ENCODE data around the gene ACVR1B. TPM values are rescaled to one million over a fixed set of nuclear protein-coding genes. Genes with fewer than 3 reads are reported as not detected.

ACVR1B gene
- total RNA-seq, 1 donor from 2014 or later, result 40.6 TPM

DNA sequence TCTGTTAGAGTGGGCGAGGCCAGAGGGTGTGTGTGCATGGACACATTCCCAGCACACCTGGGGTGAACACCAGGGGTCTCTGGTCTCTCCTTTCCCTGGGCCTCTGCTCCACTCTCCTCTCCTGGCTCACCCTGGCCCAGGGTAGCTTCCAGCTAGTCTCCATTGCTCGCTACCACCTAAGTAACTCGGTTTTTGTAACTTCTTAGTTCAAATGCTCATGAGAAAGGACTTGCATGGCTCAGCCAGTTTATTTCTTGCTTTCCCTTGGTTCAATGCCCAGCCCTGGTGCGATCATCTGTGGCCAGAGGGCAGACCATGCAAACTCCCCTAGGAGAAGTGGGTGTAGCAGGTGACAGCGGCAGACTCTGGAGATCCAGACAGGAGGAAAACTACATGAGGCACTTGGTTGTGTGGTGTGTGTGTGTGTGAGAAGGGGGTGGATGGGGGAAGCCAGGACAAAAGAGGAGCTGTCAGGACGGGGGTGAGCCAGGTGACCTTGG, 8.9 kb upstream of the ACVR1B start:
- DNase-seq (ENCODE audit: low spot score), result no peak

DNA sequence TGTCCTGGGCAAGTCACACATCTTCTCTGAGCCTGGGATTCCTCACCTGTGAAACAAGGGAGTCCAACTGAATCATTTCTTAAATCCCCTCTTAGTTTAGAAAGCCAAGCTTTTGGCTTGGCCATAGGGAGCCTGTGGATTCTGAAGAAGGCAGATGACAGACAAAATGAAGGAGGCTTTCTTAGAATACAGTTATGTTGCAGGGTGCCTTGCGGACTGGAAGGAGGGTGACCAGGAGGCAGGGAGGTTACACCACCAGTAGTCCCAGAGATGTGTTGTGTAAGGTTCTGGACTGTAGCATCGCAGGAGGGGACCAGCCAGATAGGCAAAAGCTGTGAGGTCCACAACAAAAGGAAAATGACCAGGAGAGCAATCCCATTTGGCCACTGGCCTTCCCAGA, 8.2 kb upstream of the ACVR1B start:
- DNase-seq (ENCODE audit: low spot score), result no peak

DNA sequence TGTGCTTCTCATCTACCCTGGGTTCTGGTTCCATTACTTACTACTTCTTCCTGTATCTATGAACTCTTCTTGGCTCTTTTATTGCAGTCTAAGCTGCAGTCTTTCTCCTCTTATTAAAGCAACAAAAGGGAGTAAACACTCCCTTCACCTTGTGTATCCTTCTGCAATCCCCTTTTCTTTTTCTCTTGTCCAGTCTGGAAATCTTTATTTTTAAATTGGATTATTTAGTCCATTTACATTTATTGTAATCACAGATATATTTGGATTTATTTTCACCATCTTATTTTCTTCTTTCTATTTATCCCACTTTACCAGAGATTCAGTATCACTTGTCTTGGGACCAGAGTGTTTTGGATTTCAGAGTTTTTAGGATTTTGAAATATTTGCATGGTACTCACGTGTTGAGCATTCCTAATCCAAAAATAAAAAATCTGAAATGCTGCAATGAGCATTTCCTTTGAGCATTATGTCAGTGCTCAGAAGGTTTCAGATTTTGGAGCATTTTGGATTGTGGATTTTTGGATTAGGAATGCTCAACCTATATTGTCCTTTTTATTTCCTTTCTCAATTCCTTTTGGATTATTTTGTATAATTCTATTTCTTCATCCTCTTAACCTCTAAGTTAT, 6.8 kb upstream of the ACVR1B start:
- DNase-seq (ENCODE audit: low spot score), result no peak

GRCh38 chr12:51947246-51947996, 4.1 kb upstream of the ACVR1B start:
- no peak for DNase-seq (ENCODE audit: low spot score)

DNA sequence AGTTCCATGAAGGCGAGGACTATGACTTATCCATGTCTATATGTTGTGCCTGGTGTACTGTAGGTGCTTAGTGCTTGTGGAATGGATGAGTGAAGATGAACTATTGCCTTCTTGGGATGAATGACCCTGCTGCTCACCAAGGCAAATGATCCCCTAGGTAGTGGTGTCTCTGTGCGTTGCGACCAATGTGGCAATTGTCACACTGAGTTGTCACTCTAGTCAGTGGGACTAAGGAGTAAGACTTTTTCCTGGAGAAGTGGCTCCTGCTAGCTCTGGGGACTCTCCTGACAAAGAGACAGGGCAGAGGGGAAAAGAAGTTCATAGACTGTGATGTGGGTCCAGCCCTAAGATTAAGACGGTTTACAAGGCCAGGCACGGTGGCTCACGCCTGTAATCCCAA, 3.4 kb upstream of the ACVR1B start:
- no peak for DNase-seq (ENCODE audit: low spot score)

DNA sequence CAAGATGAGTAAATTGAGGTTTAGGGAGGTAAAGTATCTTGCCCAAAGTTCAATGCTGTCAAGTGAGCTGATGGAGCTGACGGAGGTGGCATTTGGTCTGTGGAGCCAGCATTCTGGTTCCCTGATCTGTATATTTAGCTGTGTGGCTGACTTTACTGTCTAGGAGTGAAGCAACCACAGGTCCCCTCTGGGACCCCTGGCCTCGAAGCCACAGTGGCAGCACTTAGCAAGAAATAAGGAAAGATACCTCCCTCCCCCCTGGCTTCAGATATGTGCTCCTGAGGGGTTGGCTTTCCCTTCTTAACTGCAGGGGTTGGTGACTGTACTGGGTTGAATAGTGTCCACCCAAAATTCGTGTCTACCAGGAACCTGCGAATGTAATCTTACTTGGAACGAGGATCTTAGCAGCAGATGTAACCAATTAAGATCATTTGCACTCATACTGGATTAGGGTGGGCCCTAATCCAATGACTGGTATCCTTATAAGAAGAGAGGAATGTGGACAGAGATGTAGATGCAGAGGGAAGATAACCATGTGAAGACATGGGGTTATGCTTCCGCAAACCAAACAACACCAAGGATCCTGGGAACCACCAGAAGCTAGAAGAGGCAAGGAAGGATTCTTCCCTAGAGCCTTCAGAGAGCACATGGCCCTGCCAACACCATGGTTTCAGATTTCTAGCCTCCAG, 2.0 kb upstream of the ACVR1B start:
- DNase-seq (ENCODE audit: low spot score), result no peak

DNA sequence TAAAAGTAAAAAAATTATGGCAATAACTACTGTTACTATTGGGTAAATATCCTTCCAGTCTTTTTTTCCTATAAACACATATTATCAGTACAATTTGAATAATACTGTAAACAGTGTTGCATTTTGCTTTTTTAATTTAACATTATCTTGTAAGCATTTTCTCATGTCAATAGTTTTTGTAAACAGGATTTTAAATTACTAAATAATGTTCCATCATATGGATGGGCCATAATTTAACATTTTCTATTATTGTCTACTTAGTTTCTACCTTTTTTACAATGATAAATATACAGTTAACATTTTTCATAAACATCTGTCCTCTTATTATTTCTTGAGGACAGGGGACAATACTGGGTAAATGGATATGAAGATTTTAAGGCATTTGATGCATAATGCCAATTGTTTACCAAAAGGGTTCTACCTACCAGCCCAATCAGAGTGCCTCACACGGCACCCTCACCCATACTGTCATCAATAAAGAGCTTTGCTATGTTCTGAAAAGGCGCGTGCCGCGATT, 759 bp upstream of the ACVR1B start:
- no peak for DNase-seq (ENCODE audit: low spot score)

DNA sequence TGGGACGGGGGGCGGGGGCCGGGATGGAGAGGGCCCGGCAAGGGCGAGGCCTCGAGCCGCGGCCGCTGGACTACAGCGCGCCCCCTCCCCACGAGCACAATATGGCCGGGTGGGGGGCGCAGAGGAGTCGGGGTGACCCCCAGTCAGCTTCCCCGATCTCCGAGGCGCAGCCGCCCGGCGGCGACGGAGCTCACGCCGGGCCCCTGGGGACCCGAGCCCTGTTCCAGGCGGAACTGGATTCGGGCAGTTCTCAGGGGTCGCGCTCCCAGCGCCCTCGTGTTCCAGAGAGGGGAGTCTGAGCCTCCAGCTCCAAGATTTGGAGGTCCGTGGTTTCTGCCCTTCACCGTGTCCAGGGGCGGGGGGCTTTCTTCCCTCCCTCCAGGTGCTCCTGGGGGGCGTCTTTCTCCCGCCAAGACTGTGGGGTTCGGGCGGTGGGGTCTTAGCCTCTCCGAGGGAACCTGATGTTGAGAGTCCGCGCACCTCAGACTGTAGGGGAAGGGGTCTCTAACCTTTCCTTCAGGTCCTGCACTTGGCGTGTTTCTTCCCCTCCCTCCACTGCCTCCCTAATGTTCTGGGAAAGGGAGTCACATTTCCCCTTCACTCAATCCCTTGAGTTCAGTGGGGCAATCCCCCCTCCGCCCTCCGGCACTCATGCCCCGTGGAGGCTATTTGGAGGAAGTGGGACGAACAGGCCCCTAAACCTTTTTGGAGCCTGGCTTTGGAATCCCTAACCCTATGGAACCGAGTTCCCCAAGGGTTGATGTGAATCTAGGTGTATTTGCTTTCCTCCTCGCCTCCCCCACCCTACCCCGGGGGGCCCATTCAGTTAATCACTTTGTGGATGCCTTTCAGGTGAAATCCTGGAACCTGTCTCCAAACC, 584 bp downstream of the ACVR1B start:
- peak; percentile 56 for DNase-seq (ENCODE audit: low spot score)

DNA sequence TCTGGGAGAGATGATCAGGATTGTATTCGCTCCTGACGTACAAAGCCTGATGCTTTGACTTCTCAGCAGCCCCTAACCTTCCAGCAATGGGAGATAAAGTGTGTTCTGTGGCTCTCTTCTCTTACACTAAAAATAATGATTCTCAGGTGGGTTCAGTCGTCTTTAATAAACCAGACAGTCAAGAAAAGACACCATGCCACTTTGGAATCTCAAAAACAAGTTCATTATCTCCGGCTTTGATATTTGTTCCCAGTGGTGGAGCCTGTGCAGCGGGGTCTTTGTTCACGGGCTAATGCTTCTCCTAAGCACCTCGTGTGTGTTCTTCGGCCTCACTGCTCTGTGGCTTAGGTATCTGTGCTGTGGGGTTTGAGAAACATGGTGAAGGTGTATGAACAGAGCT, 1.6 kb downstream of the ACVR1B start:
- DNase-seq (ENCODE audit: low spot score), result no peak

DNA sequence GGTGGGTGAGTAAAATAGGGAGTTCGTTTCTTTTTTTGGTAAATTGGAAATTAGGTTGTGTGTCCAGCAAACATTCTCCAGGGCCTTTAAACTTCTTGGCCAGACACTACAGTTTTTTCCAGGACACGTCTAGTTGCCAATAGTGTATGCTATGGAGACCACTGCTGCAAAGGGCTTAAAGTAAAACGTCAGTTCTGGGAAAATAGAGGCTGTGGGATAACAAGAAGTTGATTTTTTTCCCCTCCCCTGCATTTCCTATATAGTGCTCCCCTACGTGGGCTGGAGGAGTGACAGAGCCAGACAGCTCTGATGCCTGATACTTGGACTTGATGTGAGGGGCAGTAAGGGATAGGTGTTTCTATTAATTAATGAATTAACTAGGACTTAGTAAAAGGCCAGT, 2.4 kb downstream of the ACVR1B start:
- DNase-seq (ENCODE audit: low spot score), result no peak

GRCh38 chr12:51954561-51955361, 3.3 kb downstream of the ACVR1B start:
- no peak for DNase-seq (ENCODE audit: low spot score)

DNA sequence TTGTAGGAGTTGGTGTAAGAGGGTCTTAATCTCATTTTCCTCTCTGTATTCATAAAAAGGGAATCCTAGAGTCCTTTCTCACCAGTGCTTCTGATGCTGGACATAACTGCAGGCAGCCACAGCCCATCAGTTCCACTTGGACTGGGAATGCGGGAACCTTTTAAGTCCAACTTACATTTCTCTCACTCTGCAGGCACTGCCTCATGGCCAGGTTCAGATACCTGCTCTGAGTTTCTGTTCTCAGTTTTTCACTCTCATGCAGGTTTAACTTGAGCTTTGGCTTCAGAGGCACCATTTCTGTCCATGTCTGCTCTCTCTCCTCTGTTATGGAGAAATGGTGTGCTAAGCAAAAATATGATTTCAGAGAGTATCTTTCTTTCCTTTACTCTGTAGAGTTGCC, 4.2 kb downstream of the ACVR1B start:
- no peak for DNase-seq (ENCODE audit: low spot score)

- no peak for DNase-seq (ENCODE audit: low spot score)
Measured at GRCh38 chr12:51958542-51958941, 7.0 kb downstream of the ACVR1B start.

- DNase-seq (ENCODE audit: low spot score), result no peak
Measured at GRCh38 chr12:51959211-51959610, 7.7 kb downstream of the ACVR1B start.

- DNase-seq (ENCODE audit: low spot score), result no peak
Measured at GRCh38 chr12:51959921-51960320, 8.4 kb downstream of the ACVR1B start.

- DNase-seq (ENCODE audit: low spot score), result no peak
Measured at GRCh38 chr12:51960488-51960887, 9.0 kb downstream of the ACVR1B start.

DNA sequence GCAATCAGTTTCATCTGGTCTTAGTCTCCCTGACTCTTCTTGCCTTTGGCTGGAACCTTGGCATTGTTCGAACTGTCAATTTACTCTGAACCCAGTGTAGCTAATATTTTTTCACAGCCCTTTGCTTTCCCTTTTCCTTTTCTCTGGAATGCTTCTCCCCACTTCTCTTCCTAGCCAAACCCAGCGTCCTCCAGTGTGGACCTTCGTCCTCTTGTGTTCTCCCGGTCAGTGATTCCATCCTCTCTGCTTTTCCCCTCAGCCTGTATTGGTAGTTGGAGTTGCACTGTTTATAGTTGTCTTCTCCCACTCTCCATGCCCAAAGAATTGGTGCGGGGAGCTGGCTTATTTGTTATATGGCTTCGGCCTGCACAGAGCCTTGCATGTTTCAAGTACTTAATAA, 9.4 kb downstream of the ACVR1B start:
- no peak for DNase-seq (ENCODE audit: low spot score)

DNA sequence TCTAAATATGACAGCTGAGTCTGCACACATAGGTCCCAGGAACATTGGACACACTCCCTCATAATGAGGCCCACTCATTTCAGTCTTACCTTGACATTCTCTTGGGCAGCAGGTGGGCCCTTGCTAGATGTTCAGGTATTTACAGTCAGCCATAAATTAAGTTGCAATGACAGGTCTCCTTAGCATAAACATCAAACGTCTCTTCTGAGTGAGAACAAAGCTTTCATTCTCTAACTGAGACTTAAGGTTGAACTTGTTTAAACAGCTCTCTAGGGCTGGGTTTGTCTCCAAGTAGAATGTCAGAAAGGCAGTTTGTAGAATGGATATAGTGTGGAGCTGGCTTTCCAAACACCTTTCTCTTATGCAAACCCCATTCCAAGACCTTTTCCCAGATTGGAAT, 10.3 kb downstream of the ACVR1B start:
- DNase-seq (ENCODE audit: low spot score), result no peak

- DNase-seq (ENCODE audit: low spot score), result no peak
Measured at GRCh38 chr12:51962737-51963136, 11.2 kb downstream of the ACVR1B start.

- DNase-seq (ENCODE audit: low spot score), result no peak
Measured at GRCh38 chr12:51963477-51963876, 12.0 kb downstream of the ACVR1B start.

DNA sequence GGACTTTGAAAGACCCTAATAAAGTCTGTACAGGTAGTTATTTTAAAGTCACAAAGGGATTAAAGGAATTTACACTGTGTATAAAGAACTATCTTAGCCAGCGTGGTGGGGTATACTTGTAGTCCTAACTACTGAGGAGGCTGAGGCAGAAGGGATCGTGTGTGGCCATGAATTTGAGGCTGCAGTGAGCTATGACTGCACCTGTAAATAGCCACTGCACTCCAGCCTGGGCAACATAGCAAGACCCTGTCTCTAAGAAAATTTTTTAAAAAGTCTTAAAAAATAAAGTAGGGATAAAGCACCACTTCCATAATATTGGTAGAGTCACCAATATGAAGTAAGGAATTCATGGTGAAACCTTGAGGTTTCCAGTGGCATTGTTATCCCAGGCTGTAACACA, 18.1 kb downstream of the ACVR1B start:
- no peak for DNase-seq (ENCODE audit: low spot score)
